HG03378 (cell line): ENCODE measurements around the gene RNF150.
"Not testable (repeated sequence)": the region's sequence is repeated elsewhere in the genome, so short reads cannot be mapped to it uniquely, and the experiment has no call there.

Experiments used
- ATAC-seq: cut with Tn5 transposase; IDR thresholded peaks from one replicate; pipeline ENCODE4 v1.9.1; 2021; ENCODE audit warnings: mild to moderate bottlenecking, moderate library complexity; ENCODE audit not compliant: unreplicated experiment

Gene RNF150

DNA sequence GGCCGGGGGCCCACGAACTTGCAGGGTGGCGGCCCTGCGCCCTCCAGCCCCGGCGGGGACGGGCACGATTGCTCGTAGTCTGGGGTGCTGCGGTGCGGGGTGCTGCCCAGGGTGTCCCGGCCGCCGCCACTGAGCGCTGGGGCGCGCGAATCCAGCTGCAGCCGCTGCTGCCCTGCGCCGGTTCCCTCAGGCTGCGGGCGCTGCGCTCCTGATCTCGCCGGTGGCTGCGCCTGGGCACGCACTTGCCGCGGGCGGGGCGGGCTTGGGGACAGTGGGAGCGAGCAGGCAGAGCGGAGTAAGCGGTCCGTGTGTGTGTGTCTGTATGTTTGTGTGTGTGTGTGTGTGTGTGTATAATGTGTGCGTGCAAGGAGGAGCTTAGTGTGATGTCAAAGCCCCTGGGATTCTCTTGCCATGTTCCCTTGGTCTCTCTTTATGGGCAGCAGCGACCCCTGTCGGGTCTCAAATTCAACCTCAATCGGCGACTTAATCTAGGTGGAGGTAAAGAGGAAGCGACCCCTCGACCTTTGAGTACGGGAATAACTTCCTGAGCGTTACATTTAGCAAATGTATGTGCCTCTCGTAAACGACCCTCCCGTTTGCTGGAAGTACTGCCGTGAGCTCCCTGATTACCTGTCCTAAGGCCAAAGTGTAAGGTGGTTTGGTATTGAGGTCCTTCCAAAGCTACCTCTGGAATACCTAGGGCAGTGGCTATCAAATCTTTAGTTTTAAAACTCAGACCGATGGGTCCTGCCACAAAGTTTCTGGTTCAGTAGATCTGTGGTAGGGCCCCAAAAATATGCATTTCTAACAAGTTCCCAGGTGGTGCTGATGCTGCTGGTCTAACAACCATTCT is at the start of gene RNF150:
TSS of gene RNF150 (minus strand) at position 324 of the 853 bp plus-strand sequence.
- peak; percentile 70 for ATAC-seq

DNA sequence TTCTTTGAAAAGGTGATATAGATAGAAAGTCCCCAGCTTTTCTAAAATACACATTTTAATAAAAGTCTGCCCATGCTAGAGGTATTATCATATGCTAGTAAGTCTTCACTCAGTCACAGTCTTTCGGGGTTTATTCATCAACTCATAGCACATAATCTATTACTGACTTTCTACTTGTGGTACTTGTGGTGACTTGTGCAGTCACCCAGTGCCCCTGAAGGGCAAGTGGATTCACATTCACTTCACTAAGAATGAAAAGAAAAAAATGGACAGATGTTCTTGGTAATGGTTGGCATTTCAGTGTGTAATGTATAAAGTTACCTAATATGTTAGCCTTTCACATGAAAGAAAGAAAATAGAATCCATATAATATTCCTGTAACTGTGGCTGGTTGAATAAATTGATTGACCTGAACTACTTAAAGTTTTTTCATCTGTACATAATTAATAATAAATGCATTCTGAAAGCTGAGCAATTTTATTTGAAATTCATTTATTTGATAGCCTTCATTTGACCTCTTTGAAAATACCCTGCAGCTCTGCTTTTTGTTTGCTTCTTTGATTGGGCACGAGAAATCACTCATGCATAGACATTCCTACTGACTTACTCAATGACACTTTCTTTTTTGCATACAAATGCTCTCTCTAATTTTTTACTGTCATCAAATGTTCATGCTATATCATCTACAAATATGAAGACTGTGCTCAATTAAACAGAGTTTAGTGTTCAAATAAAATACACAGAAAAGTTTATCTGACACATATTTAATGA is 47.9 kb upstream of the RNF150 start:
- peak; percentile 90 for ATAC-seq

DNA sequence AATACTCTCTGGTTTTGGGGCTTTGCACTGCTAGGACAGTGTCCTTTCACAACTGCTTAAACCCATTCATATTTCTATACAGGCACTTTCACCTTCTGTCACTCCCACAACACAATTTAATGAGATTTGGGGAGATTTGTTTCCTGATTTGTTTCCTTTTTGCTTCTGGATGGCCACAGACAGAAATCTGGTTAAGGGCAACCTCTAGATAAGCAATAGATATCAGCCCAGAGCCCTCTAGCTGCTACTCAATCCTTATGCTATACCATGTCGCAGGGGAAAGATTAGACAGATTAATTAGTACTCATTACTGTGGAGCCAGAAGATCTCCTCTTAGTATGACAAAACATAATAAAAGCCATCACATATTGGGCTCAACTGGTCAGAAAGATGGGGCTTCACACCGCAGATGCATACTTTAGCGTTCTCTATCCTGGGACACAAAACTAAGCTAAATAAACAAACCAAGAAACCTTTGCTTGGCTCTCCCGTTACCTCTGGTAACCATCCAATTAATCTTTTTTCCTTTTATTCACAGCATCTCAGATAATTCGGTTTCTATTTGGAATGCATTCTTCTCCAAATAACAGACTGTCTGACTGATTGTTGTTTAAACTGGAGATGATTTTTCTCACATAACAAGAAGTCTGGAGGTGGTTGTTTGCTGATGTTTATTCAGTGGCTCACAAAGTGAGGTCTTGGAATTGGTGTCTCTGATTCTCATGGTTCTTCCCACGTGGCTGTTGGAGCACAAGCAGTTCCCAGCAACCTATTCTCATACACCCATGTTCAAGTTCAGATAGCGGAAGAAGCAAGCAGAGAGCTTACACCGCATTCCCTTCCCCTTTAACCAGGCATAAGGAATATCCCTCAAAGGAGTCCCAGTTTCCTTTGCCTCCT is 46.5 kb upstream of the RNF150 start:
- no peak for ATAC-seq

DNA sequence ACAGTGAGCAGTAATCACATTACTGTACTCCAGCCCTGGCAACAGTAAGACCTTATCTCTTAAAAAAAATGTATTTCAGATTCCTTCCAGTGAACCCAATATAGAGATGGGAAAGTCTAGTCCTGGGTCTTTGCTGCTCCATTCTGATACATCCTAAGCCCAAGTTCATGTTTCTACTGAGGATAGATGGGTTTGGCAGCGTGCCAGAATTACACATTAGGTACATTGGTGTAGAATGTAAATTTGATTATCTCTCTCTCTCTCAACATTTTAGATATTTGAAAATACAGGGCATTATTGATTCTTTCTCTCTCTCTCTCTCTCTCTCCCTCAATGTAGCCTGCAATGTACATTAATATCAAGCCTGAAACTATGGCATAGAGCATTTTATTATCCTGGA is 43.9 kb upstream of the RNF150 start:
- no peak for ATAC-seq

DNA sequence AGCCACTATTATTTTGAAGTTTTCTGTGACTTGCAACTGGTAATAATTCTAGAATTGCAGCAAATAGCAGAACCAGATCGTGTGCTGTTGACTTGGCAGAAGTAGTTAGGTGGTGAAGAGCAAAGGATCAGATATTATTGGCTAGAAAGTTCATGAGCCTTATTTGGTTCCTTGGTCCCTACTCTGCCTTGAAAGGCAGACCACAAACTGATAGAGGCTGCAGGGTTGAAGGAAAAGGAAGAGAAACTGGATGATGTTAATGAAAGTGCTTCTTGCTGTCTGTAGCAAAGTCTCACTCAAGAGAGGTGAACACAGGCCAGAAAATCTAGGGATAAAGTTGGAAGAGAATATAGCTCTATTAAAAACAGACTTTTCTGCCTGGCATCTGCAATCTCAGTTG is 41.2 kb upstream of the RNF150 start:
- peak; percentile 56 for ATAC-seq

DNA sequence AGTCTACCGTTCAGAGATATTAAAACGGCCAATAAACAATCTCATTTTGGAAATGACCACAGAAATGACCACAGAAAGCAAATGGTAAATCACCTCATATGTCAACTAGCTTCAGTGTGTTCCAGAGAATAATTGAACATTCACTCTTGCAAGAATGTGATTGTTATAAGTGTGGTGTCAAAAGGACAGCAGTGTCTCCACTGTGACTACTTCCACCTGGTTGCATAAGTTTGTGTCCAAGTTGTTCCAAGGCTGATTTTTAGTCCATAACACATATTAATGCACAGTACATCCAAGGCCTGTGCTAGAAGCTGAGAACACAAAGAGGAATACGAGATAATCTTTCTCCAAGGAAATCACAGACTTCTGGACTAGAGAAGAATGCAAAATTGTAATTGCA is 37.4 kb upstream of the RNF150 start:
- no peak for ATAC-seq

DNA sequence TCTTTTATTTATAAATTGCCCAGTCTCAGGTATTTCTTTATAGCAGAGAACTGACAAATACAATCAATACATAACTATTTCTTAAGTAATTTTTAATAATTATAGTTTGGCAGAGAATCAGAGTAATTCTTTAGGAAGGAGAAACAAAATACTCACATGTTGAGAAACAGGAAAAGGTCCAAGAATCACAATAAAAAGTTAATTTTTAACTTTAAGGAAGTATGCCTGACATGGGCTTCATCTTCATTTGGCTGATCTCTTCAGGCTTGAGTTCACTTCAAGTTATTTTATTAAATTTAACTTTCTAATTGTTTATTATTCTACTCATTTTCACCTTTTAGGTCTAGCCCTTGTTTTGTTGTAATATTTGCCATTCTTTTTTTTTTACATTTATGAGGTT is 36.1 kb upstream of the RNF150 start:
- ATAC-seq: no peak

DNA sequence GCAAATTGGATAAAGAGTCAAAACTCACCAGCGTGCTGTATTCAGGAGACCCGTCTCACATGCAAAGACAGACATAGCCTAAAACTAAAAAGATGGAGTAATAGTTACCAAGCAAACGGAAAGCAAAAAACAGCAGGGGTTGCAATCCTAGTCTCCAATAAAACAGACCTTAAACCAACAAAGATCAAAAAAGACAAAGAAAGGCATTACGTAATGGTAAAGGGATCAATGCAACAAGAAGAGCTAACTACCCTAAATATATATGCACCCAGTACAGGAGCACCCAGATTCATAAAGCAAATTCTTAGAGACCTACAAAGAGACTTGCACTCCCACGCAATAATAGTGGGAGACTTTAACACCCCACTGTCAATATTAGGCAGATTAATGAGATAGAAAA is 31.7 kb upstream of the RNF150 start:
- not testable (repeated sequence) for ATAC-seq

DNA sequence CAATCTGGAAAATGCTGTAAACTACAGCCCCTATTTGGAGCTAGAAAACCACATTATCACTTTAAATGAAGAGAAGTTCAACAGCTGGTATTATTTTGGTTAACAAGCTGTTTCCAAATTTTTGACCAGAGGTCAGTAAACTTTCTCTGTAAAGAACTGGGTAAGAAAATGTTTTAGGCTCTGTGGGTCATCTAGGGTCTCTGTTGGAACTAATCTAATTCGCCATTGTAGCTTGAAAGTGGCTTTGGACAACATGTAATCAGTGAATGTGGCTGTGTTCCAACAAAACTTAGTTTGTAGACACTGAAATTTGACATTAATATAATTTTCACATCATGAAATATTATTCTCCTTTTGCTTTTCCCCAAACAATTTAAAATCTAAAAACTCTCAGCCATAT is 25.8 kb upstream of the RNF150 start:
- no peak for ATAC-seq

DNA sequence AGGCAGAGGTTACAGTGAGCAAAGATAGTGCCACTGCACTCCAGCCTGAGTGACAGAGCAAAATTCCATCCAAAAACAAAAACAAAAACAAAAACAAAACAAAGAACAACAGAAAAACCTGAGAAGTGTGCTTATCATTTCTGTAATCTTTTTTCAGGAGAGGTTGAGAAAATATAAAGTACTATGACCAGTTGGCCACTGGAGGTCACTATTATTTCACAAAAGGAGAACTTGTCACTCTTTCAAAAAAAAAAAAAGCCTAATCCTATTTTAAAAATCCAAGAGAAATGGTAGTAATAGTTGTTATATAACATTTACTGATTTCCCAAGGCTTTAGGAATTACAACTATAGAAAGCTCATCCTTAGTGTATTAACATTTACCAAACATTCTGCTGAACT is 24.9 kb upstream of the RNF150 start:
- no peak for ATAC-seq

DNA sequence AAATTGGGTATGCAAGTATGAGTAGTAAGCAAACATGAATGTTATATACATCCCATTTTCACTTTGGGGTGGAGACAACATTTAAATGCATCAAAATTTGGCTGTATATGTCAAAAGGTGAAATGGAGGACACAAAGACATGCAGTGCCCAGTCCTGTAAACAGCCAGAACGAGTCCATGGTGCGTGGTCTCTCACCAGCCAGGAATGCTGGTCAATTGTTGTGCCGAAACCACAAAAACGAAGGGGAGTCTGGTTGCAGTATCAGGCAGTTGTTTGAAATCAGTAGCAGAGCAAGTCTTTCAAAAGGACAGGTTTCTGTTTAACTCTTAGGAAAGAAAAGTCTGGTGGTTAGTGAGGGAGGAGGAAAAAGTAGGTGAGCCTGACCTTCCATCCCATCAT is 22.3 kb upstream of the RNF150 start:
- ATAC-seq: no peak

DNA sequence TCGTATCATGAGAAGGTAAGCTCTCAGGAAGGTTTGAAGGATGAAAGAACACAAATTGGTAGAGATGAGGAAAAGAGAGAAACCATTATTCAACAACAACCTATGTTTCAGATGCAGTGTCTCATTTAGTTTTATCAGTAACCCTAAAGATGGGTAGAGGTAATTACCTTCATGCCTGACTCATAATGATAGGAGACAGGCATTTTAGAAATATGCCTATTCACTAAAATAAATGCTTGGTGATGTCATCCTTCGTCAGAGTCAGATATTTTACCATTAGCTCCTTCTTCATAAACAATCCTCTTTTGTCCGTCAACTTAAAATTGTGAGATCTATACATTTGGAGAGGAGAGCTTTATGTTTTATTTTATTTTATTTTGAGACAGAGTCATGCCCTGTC is 21.5 kb upstream of the RNF150 start:
- no peak for ATAC-seq

DNA sequence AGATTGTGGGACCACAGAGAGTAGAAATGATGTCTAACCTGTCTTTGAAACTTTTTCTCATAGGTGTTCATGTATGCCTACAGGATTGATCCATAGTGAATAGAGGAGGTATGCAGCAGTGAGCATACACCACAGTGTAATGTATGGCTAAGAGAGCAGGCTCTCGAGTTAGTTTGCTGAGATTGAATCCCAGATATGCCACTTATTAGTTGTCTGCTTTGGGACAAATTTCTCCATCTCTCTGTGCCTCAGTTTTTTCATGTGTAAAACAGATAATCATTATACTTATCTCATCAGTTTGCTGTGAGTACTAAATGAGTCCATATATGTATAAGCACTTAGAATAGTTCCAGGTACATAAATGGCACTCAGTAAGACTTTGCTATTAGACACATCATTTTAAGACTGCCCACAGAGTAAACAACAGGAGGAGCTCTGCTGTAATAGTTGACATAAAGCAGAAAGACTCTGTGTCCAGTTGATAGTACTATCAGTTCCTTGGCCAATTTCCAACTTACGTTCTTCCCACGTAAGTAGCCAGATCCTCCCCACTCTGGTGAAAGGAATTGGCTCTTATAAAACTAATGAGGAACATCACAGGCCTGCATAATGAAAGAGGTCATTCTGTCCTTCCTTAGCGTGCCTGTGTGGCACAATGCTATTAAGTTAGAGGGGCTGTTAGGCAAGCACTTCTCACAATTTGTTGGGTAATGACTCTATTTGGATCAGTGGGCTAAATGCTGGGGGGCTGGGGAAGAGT is 20.7 kb upstream of the RNF150 start:
- no peak for ATAC-seq

DNA sequence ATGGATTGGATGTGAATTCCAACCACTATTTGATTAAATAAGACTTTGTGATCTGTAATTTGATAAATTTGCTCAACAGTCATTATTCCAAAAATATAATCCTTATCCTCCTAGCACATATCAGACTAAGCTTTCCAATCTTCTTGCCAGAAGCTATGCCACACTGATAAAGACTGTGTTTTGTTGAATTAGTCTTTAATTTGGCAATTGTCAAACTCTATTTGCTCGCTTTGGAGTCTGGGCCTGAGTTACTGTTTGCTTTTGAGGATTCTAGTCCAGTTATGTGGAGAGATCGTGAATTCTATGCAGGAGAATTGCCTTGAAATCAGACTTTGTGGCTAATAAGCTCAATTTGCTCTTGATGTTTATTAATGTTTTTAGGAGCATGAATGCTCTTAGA is 10.9 kb upstream of the RNF150 start:
- no peak for ATAC-seq

DNA sequence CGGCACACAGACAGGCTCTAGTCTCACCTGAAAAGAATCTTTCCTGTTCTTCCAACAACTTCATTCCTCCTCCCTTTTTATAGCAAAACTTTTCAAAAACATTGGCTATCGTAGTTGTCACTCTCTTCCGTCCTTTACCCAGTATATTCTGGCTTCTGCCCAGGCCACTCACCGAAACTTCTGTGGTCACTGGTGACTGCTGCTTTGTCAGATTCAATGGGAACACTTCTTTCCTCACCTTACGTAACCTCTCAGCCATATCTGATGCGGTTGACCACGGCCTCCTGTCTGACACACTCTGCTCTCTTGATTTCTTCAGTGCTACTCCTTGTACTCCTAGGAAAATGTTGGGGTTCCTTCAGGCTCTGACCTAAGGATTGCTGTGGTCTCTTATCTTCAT is 9.2 kb upstream of the RNF150 start:
- ATAC-seq: no peak

DNA sequence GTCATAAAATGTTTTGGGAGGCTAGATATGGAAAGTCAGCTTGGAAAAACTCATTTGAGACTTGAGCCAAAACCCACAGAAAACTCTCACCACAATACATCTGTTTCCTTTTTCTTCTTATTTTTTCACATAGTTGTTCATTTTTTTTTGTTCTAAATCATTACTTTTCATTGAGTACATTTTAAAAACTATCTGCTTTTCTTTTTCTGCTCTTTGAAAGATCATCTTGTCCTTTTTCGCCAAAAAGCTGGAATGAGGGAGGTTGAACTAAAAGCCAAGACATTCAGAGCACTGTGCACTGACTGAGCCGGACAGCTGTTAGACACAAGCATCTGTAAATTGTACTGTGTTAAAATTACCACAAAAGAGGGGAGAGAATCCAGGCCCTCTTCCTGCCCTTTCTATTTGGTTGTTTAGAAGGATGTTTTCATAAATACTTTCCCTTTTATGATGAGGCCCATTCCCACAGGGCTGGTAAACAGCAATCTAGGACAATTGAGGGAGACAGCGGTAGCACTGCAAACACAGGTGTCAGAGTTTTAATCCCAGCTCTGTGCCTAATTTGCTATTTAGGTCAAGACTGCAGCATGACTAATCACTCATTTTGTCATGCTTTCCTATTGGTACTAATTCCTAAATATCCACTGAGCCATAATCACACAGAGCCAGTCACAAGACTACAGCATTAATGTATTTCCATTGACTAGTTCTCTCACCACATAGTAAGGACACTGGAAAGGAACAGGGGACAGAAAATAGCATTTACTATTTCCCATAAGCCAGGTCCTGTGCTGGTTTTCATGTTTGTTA is 7.3 kb upstream of the RNF150 start:
- ATAC-seq: no peak

DNA sequence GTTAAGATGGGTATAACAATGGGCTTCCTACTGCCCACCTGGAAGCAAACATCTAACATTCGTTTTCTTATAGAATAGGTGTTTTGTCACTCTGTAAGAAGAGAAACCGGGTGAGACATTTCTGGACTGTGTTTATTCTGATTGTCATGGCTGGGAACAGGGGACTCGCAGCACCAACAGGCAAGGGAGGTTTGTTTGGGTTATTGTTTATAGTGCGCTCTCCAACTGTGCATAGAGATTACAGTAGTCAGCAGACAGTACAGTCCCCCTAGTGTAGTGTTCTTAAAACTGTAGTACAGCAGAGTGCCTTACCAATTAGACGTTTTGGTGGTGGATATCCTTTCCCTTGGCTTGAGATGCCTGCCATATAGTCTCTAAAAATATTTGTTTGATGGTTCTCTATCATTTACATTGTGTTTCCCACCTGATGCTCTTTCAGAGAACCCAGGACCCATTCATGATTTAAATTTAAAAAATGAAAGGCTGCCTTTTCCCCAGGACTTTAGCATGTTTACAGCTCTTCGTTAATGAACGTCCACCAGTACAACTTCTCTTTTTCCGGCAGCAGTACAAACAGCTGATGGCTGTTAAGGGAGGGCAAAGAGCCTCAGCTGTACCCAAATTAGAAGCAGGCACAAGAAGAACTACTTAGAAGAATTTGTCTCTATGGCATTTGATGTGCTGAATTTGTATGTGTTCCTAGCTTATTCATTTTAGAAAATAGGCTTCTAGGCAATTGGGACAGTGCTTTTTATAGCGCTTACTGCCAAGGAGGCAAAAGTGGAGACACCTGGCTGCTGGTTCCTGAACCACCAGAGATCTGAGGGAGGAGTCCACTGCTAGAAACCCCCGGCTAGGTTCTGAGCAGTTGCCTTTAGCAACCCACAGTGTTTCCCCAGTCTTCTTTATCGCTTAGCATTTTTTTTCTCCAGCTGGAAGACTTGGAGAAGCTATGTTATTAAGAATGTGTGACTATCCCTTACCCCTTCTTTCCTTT is 1.0 kb upstream of the RNF150 start:
- ATAC-seq: no peak

DNA sequence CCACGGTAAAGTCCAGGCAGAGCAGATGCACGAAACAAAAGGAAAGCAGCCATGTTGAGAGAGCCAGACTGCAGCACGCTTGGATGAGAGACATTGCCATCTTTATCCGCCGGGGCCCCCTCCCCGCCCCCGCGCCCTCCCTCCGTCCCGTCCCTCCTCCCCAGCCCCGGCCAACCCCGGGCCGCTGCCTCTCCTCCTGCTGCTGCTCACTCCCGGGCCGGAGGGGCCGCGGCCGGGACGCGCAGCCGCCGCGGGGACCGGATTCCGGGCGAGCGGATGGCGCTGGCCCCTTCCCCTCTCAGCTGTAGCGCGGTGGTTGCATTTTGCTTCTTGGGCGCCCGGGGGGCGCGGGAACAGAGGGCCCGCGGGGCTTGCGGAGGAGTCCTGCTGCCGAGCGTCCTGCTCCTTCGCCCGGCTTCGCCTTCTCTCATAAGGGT is 542 bp downstream of the RNF150 start:
- ATAC-seq: peak; percentile 8
